NCI-H1417 (cell line): ENCODE measurements around the gene PPP1R14B.
"Not testable (repeated sequence)": the region's sequence is repeated elsewhere in the genome, so short reads cannot be mapped to it uniquely, and the experiment has no call there.

Source experiments
- DNase-seq, 3 experiments: peaks; one replicate each; lab custom pipeline; 2025; lab: John Stamatoyannopoulos, UW

Gene PPP1R14B

GRCh38 chr11:64260147-64260708, 13.5 kb upstream of the PPP1R14B start:
- DNase-seq, result no peak

- DNase-seq, result no peak
Measured at GRCh38 chr11:64259533-64260067, 12.9 kb upstream of the PPP1R14B start.

GRCh38 chr11:64258946-64259532, 12.3 kb upstream of the PPP1R14B start:
- no peak for DNase-seq

- DNase-seq, result no peak
Measured at GRCh38 chr11:64258356-64258755, 11.6 kb upstream of the PPP1R14B start.

- DNase-seq, result no peak
Measured at GRCh38 chr11:64256300-64256699, 9.6 kb upstream of the PPP1R14B start.

GRCh38 chr11:64255135-64256128, 8.7 kb upstream of the PPP1R14B start:
- no peak for DNase-seq

GRCh38 chr11:64254326-64254725, 7.6 kb upstream of the PPP1R14B start:
- DNase-seq, result no peak

- DNase-seq, result no peak
Measured at GRCh38 chr11:64253481-64253880, 6.7 kb upstream of the PPP1R14B start.

GRCh38 chr11:64253043-64253442, 6.3 kb upstream of the PPP1R14B start:
- DNase-seq, result no peak

- peak in 2 of 3 experiments; percentile 31 to 47 for DNase-seq
Measured at GRCh38 chr11:64252003-64252872, 5.5 kb upstream of the PPP1R14B start.

- DNase-seq, result no peak
Measured at GRCh38 chr11:64251753-64252002, 4.9 kb upstream of the PPP1R14B start.

GRCh38 chr11:64251016-64251752, 4.4 kb upstream of the PPP1R14B start, which contains the start of gene PLCB3:
PLCB3 (plus strand) TSS chr11:64251530; CDS start chr11:64251650, 120 bp downstream.
- peak; percentile 48 to 71 (median 65) for DNase-seq

GRCh38 chr11:64250415-64251015, 3.8 kb upstream of the PPP1R14B start:
- peak; percentile 30 to 79 (median 72) for DNase-seq

GRCh38 chr11:64249563-64250414, 3.0 kb upstream of the PPP1R14B start:
- peak in 1 of 3 experiments; percentile 42 for DNase-seq

- DNase-seq, result no peak
Measured at GRCh38 chr11:64249038-64249437, 2.3 kb upstream of the PPP1R14B start.

GRCh38 chr11:64248578-64248977, 1.8 kb upstream of the PPP1R14B start:
- no peak for DNase-seq

GRCh38 chr11:64247729-64248531, 1.2 kb upstream of the PPP1R14B start:
- no peak for DNase-seq

- not testable (repeated sequence) for DNase-seq
Measured at GRCh38 chr11:64246621-64246870, 197 bp downstream of the PPP1R14B start.
